Body of pancreas (tissue), 4 donors: ENCODE data around the gene NCOA6.

ENCODE experiments used
- CTCF ChIP-seq, 7 experiments: fragments of 450-650 bp in 4 of 7; fragments of 200-600 bp in 3 of 7; sonication (generic) in 3 of 7; IDR thresholded peaks; one replicate each; pipeline ENCODE4 v1.5.1; 2016 to 2019; ENCODE audit warnings: antibody characterized with exemption in 7 of 7
- POLR2A ChIP-seq, 3 donors: fragments of 450-650 bp; IDR thresholded peaks; one replicate each; pipeline ENCODE4 v1.6.1; 2016; ENCODE audit warnings: antibody characterized with exemption in 3 of 3, mild to moderate bottlenecking in 2 of 3

- TF ChIP-seq CTCF (IDR thresholded peaks at IDR 0.05), result no peak
- no peak for TF ChIP-seq POLR2A (IDR thresholded peaks at IDR 0.05)
Measured at GRCh38 chr20:34873583-34874093, 48.2 kb upstream of the NCOA6 start.
